Peyer's patch (tissue), 4 donors: Measurements from ENCODE around the gene MPPE1. TPM values are rescaled to one million over a fixed set of nuclear protein-coding genes. Genes with fewer than 3 reads are reported as not detected.
A peak's percentile ranks its signal among the peaks of the same experiment; 100 is the strongest.

Experiments used
- DNase-seq, 3 donors: peaks; one replicate each; pipeline ENCODE4 v3.0.0-alpha.2; 2017 to 2019
- H3K27ac ChIP-seq, 4 donors: fragments of 200-600 bp; sonication (generic); one replicate each; pipeline ENCODE4 v1.5.1; 2016 to 2019
- H3K27me3 ChIP-seq, 2 donors: fragments of 200-600 bp; sonication (generic); one replicate each; pipeline ENCODE4 v1.5.1; 2019
- H3K36me3 ChIP-seq, 3 donors: fragments of 200-600 bp; sonication (generic); one replicate each; pipeline ENCODE4 v1.5.1; 2016 to 2019
- H3K4me1 ChIP-seq, 4 donors: fragments of 200-600 bp; sonication (generic); one replicate each; pipeline ENCODE4 v1.5.1; 2016 to 2019
- H3K4me3 ChIP-seq, 4 donors: fragments of 200-600 bp; sonication (generic); 1 replicate in 3 of 4; 2 replicates in 1 of 4; pipeline ENCODE4 v1.5.1; 2016 to 2019; ENCODE audit warnings: mild to moderate bottlenecking in 1 of 4
- H3K9me3 ChIP-seq, 4 donors: fragments of 200-600 bp; sonication (generic); one replicate each; pipeline ENCODE4 v1.5.1; 2016 to 2019; ENCODE audit warnings: mild to moderate bottlenecking in 1 of 4
- CTCF ChIP-seq, 6 experiments: fragments of 450-650 bp in 4 of 6; fragments of 200-600 bp in 2 of 6; sonication (generic) in 1 of 6; IDR thresholded peaks; one replicate each; pipeline ENCODE4 v1.5.1; 2017 to 2019; ENCODE audit warnings: antibody characterized with exemption in 6 of 6, mild to moderate bottlenecking in 3 of 6, moderate library complexity in 1 of 6
- POLR2A ChIP-seq, 2 donors: fragments of 450-650 bp; IDR thresholded peaks; one replicate each; pipeline ENCODE4 v1.5.1; 2017; ENCODE audit warnings: antibody characterized with exemption in 2 of 2, mild to moderate bottlenecking in 2 of 2, moderate library complexity in 2 of 2
- total RNA-seq, 4 donors: library from RNA; depleted of rRNA; stranded (reverse); fragments of >200 nt; gene quantifications; one replicate each; pipeline ENCODE4 v1.1.0, GENCODE V29; 2016

MPPE1 gene
- total RNA-seq, 4 donors from 2014 or later, result 46.2 to 69.3 (median 63.4) TPM

- H3K4me1 ChIP-seq, result no peaks in the 10 kb centered on the region
- peak in 1 of 3 donors; percentile 18 for DNase-seq
- no peak overlapping the region for H3K4me3 ChIP-seq
- H3K27ac ChIP-seq, result no peak overlapping the region
- H3K9me3 ChIP-seq, result no peaks in the 10 kb centered on the region
- no peak for TF ChIP-seq CTCF (IDR thresholded peaks at IDR 0.05)
- TF ChIP-seq POLR2A (IDR thresholded peaks at IDR 0.05), result no peak
- H3K27me3 ChIP-seq, result no peaks in the 10 kb centered on the region
- H3K36me3 ChIP-seq, result peaks cover 0 to 3% (median 0%) of the 10 kb centered on the region in 3 donors
Observed at GRCh38 chr18:11877497-11878135, 30.5 kb downstream of the MPPE1 start.

GRCh38 chr18:11874676-11875075 is 33.4 kb downstream of the MPPE1 start:
- H3K9me3 ChIP-seq, result no peaks in the 10 kb centered on the region
- H3K4me1 ChIP-seq, result no peaks in the 10 kb centered on the region
- no peak overlapping the region for H3K4me3 ChIP-seq
- H3K36me3 ChIP-seq, result no peaks in the 10 kb centered on the region
- no peaks in the 10 kb centered on the region for H3K27me3 ChIP-seq
- TF ChIP-seq POLR2A (IDR thresholded peaks at IDR 0.05), result no peak
- no peak for TF ChIP-seq CTCF (IDR thresholded peaks at IDR 0.05)
- DNase-seq, result peak in 1 of 3 donors; percentile 32
- H3K27ac ChIP-seq, result no peak overlapping the region

- H3K27me3 ChIP-seq, result no peaks in the 10 kb centered on the region
- H3K9me3 ChIP-seq, result no peaks in the 10 kb centered on the region
- H3K4me3 ChIP-seq, result no peak overlapping the region
- TF ChIP-seq CTCF (IDR thresholded peaks at IDR 0.05), result no peak
- no peak for TF ChIP-seq POLR2A (IDR thresholded peaks at IDR 0.05)
- no peaks in the 10 kb centered on the region for H3K4me1 ChIP-seq
- H3K36me3 ChIP-seq, result no peaks in the 10 kb centered on the region
- peak in 1 of 3 donors; percentile 34 for DNase-seq
- no peak overlapping the region for H3K27ac ChIP-seq
Observed at GRCh38 chr18:11873670-11874340, 34.3 kb downstream of the MPPE1 start.

GRCh38 chr18:11872479-11873136 is 35.5 kb downstream of the MPPE1 start:
- no peak for TF ChIP-seq POLR2A (IDR thresholded peaks at IDR 0.05)
- peak in 4 of 6 experiments; percentile 25 to 78 (median 70) for TF ChIP-seq CTCF (IDR thresholded peaks at IDR 0.05)
- no peak overlapping the region for H3K4me3 ChIP-seq
- no peaks in the 10 kb centered on the region for H3K9me3 ChIP-seq
- no peak overlapping the region for H3K27ac ChIP-seq
- H3K36me3 ChIP-seq, result no peaks in the 10 kb centered on the region
- H3K4me1 ChIP-seq, result no peaks in the 10 kb centered on the region
- peak in 1 of 3 donors; percentile 65 for DNase-seq
- no peaks in the 10 kb centered on the region for H3K27me3 ChIP-seq

GRCh38 chr18:11871501-11871900 is 36.6 kb downstream of the MPPE1 start:
- H3K27ac ChIP-seq, result no peak overlapping the region
- no peak for TF ChIP-seq POLR2A (IDR thresholded peaks at IDR 0.05)
- no peak for TF ChIP-seq CTCF (IDR thresholded peaks at IDR 0.05)
- no peaks in the 10 kb centered on the region for H3K27me3 ChIP-seq
- H3K4me1 ChIP-seq, result no peaks in the 10 kb centered on the region
- H3K4me3 ChIP-seq, result no peak overlapping the region
- DNase-seq, result peak in 1 of 3 donors; percentile 43
- no peaks in the 10 kb centered on the region for H3K36me3 ChIP-seq
- no peaks in the 10 kb centered on the region for H3K9me3 ChIP-seq
